ENCODE measurements around the gene TRANK1.

- TF ChIP-seq CTCF (IDR thresholded peaks at IDR 0.05) (no peak), POLR2A (IDR thresholded peaks at IDR 0.05) (no peak), EP300 (IDR thresholded peaks at IDR 0.05) (no peak)
Observed at GRCh38 chr3:36908647-36909180, 36.1 kb downstream of the TRANK1 start.

All from gastroesophageal sphincter (tissue), 3 donors.